Stimulated activated CD8-positive, alpha-beta memory T cell treated with anti-CD3 and anti-CD28 coated beads, Interleukin-4, amount 100 ng/mL, for 48 hours (primary cell): ENCODE measurements around the gene TRDN.
"Not testable (repeated sequence)": the region's sequence is repeated elsewhere in the genome, so short reads cannot be mapped to it uniquely, and the experiment has no call there.

Source experiments
- DNase-seq: peaks from one replicate; pipeline ENCODE4 v3.0.0-alpha.2; 2020

The TRDN gene

GRCh38 chr6:123629258-123629941, 7.3 kb downstream of the TRDN start:
- no peak for DNase-seq

GRCh38 chr6:123625696-123626095, 11.1 kb downstream of the TRDN start:
- no peak for DNase-seq

GRCh38 chr6:123622780-123623179, 14.0 kb downstream of the TRDN start:
- no peak for DNase-seq

- DNase-seq = no peak
These were observed 17.6 kb downstream of the TRDN start for GRCh38 chr6:123619156-123619555.

- DNase-seq = no peak
These were observed 19.8 kb downstream of the TRDN start for GRCh38 chr6:123616942-123617341.

GRCh38 chr6:123616016-123616415, 20.7 kb downstream of the TRDN start:
- DNase-seq = no peak

- DNase-seq = no peak
These were observed 26.0 kb downstream of the TRDN start for GRCh38 chr6:123610779-123611178.

- DNase-seq = no peak
These were observed 32.7 kb downstream of the TRDN start for GRCh38 chr6:123604067-123604466.

- no peak for DNase-seq
These were observed 38.7 kb downstream of the TRDN start for GRCh38 chr6:123598011-123598410.

GRCh38 chr6:123594776-123595175, 42.0 kb downstream of the TRDN start:
- DNase-seq = no peak

GRCh38 chr6:123592426-123592825, 44.3 kb downstream of the TRDN start:
- DNase-seq = no peak

- no peak for DNase-seq
These were observed 46.8 kb downstream of the TRDN start for GRCh38 chr6:123589973-123590372.

- DNase-seq = no peak
These were observed 47.4 kb downstream of the TRDN start for GRCh38 chr6:123589317-123589716.

- no peak for DNase-seq
These were observed 48.2 kb downstream of the TRDN start for GRCh38 chr6:123588546-123588895.

- DNase-seq = no peak
These were observed 48.8 kb downstream of the TRDN start for GRCh38 chr6:123587838-123588545.

GRCh38 chr6:123587407-123587806, 49.3 kb downstream of the TRDN start:
- DNase-seq = not testable (repeated sequence)

GRCh38 chr6:123580331-123580730, 56.4 kb downstream of the TRDN start:
- no peak for DNase-seq

- DNase-seq = no peak
These were observed 61.6 kb downstream of the TRDN start for GRCh38 chr6:123575188-123575587.

GRCh38 chr6:123570813-123571684, 65.7 kb downstream of the TRDN start:
- DNase-seq = no peak

GRCh38 chr6:123569575-123569974, 67.2 kb downstream of the TRDN start:
- DNase-seq = no peak

- no peak for DNase-seq
These were observed 71.2 kb downstream of the TRDN start for GRCh38 chr6:123565529-123565928.

GRCh38 chr6:123564361-123564760, 72.4 kb downstream of the TRDN start:
- no peak for DNase-seq

GRCh38 chr6:123562677-123563076, 74.1 kb downstream of the TRDN start:
- no peak for DNase-seq

- DNase-seq = no peak
These were observed 74.5 kb downstream of the TRDN start for GRCh38 chr6:123562264-123562663.
